ENCODE measurements around the gene C1RL.
"Not testable (repeated sequence)": the region's sequence is repeated elsewhere in the genome, so short reads cannot be mapped to it uniquely, and the experiment has no call there.

The C1RL gene

GRCh38 chr12:7109572-7109920 lies 532 bp upstream of the C1RL start:
- Mint-ChIP-seq H3K4me1 (peaks cover 20% of the 10 kb centered on the region), H3K9me3 (peaks cover 23% of the 10 kb centered on the region), H3K27me3 (ENCODE audit: low read depth, poor library complexity) (peaks cover 8% of the 10 kb centered on the region), H3K27ac (no peak overlapping the region), H3K36me3 (ENCODE audit: low read depth) (peaks cover 26% of the 10 kb centered on the region), H3K4me3 (peak overlapping the region; percentile 89)
- DNase-seq, result no peak
- TF ChIP-seq CTCF (IDR thresholded peaks at IDR 0.05), result no peak

DNA sequence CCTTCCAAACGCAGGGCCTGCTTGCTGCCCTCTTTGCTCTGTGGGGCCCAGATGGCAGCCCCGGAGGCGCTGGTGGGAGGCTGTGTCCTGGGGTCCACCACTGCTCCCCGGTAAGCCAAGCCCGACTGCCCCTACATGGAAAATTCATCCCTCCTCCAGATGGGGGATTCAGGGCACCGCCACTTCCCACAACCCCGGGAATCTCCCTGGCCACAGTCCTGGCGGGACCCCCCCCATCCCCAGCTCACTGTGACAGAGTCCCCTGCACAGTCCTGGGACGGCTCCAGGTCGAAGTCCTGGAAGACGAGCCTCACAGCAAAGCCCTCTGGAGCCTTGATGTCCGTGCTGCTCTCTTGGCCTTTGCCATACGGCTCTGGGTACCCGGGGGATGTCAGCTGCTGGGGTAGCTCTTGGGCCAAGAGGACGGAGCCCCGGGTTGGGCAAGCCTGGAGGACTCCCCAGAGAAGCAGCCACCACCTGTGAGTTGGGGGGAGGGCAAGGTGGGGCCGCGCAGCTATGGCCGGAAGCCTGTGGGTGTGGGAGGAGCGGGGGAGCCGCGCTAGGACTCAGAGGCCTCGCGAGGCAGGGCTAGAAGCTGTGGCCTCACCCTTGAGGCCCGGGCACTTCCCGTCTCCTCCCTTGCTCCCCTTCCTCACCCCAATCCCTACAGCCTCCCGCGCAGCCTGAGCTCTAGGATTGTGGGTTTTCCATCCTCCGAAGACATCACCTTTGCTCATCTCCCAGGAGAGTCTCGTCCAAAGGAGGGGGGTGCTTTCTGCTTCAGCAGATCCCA lies 815 bp downstream of the C1RL start:
- peaks cover 3% of the 10 kb centered on the region for H3K27me3 Mint-ChIP-seq (ENCODE audit: low read depth, poor library complexity)
- peaks cover 20% of the 10 kb centered on the region for H3K4me1 Mint-ChIP-seq
- peak overlapping the region; percentile 97 for H3K27ac Mint-ChIP-seq
- no peak for TF ChIP-seq CTCF (IDR thresholded peaks at IDR 0.05)
- peaks cover 23% of the 10 kb centered on the region for H3K9me3 Mint-ChIP-seq
- peak; percentile 66 for DNase-seq
- H3K36me3 Mint-ChIP-seq (ENCODE audit: low read depth), result peaks cover 35% of the 10 kb centered on the region
- peak overlapping the region; percentile 89 for H3K4me3 Mint-ChIP-seq

DNA sequence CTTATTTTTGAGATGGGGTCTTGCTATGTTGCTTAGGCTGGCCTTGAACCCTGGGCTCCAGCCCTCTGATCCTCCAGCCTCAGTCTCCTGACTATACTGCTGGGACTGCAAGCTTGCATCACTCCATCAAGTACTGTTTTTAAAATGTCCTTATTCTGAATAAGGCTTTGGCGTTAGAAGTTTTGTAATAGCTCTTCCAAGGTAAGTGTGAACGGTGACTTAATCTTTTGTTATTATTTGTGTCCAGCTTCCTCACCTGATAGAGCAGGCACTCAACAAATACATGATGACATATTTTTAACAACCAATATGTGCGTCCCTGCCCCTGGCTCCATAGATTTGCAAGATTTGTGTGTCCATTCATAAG lies 1.4 kb downstream of the C1RL start:
- DNase-seq, result no peak
- peaks cover 20% of the 10 kb centered on the region for H3K4me1 Mint-ChIP-seq
- peak overlapping the region; percentile 89 for H3K4me3 Mint-ChIP-seq
- peaks cover 39% of the 10 kb centered on the region for H3K36me3 Mint-ChIP-seq (ENCODE audit: low read depth)
- H3K27ac Mint-ChIP-seq, result peak overlapping the region; percentile 97
- H3K9me3 Mint-ChIP-seq, result peaks cover 23% of the 10 kb centered on the region
- TF ChIP-seq CTCF (IDR thresholded peaks at IDR 0.05), result no peak
- H3K27me3 Mint-ChIP-seq (ENCODE audit: low read depth, poor library complexity), result peaks cover 3% of the 10 kb centered on the region

GRCh38 chr12:7107181-7107580 lies 1.8 kb downstream of the C1RL start:
- Mint-ChIP-seq H3K4me3 (peak overlapping the region; percentile 56), H3K4me1 (peaks cover 24% of the 10 kb centered on the region), H3K9me3 (peaks cover 23% of the 10 kb centered on the region), H3K36me3 (ENCODE audit: low read depth) (peaks cover 43% of the 10 kb centered on the region)
- not testable (repeated sequence) for H3K27ac Mint-ChIP-seq; DNase-seq; H3K27me3 Mint-ChIP-seq (ENCODE audit: low read depth, poor library complexity)

GRCh38 chr12:7106082-7106481 lies 2.9 kb downstream of the C1RL start:
- H3K9me3 Mint-ChIP-seq, result peaks cover 23% of the 10 kb centered on the region
- peaks cover 28% of the 10 kb centered on the region for H3K4me1 Mint-ChIP-seq
- peak overlapping the region; percentile 56 for H3K4me3 Mint-ChIP-seq
- no peak overlapping the region for H3K27ac Mint-ChIP-seq
- peaks cover 3% of the 10 kb centered on the region for H3K27me3 Mint-ChIP-seq (ENCODE audit: low read depth, poor library complexity)
- peaks cover 44% of the 10 kb centered on the region for H3K36me3 Mint-ChIP-seq (ENCODE audit: low read depth)
- TF ChIP-seq CTCF (IDR thresholded peaks at IDR 0.05), result no peak
- no peak for DNase-seq

GRCh38 chr12:7103837-7104584 lies 5.0 kb downstream of the C1RL start:
- H3K27ac Mint-ChIP-seq, result no peak overlapping the region
- no peak for TF ChIP-seq CTCF (IDR thresholded peaks at IDR 0.05)

More at GRCh38 chr12:7103837-7104584, 5.0 kb downstream of the C1RL start:
- Mint-ChIP-seq H3K9me3 (peaks cover 23% of the 10 kb centered on the region), H3K4me1 (peaks cover 21% of the 10 kb centered on the region), H3K27me3 (ENCODE audit: low read depth, poor library complexity) (no peaks in the 10 kb centered on the region), H3K4me3 (no peak overlapping the region), H3K36me3 (ENCODE audit: low read depth) (peaks cover 51% of the 10 kb centered on the region)
- no peak for DNase-seq
